NCI-H526 treated with DMSO at 0.1 percent for 48 hours (cell line): Measurements from ENCODE around the gene NKX1-1.

Experiments used
- DNase-seq: peaks from one replicate; lab custom pipeline; 2025; lab: John Stamatoyannopoulos, UW

Gene NKX1-1

GRCh38 chr4:1385373-1386340, 20.6 kb downstream of the NKX1-1 start:
- DNase-seq, result no peak

- no peak for DNase-seq
Observed at GRCh38 chr4:1384675-1385372, 21.4 kb downstream of the NKX1-1 start.

GRCh38 chr4:1383728-1384591, 22.3 kb downstream of the NKX1-1 start:
- DNase-seq, result no peak

GRCh38 chr4:1382776-1383727, 23.2 kb downstream of the NKX1-1 start:
- no peak for DNase-seq

DNA sequence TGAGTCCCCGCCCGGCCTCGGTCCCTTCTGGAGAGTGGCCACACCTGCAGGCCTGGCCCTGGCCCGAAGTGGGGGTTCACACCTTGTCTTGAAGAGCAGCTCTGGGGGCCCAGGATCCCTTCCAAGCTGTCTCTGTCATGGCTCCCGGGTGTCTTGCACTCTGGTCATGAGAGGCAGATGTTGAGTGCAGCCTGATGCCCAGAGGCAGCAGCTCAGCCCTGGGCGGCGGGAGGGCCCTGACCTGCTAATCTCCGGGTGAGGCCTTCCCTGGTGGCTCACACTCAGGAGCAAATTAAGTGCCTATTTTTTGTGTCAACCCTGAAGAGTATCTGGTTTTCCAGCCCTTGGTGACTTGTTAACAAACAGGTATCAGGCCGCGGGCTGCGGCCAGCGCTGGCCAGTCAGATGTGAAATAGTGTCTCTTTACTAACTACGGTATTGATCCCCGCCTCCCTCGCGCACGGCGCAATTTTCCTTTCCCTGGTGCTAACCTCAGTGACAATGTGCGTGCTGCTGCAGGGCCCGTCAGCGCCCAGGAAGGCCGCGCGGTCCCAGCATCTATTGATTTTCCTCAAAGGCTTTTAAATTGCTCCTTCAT, 24.2 kb downstream of the NKX1-1 start:
- DNase-seq, result no peak

- no peak for DNase-seq
Observed at GRCh38 chr4:1381181-1381621, 25.0 kb downstream of the NKX1-1 start.

DNA sequence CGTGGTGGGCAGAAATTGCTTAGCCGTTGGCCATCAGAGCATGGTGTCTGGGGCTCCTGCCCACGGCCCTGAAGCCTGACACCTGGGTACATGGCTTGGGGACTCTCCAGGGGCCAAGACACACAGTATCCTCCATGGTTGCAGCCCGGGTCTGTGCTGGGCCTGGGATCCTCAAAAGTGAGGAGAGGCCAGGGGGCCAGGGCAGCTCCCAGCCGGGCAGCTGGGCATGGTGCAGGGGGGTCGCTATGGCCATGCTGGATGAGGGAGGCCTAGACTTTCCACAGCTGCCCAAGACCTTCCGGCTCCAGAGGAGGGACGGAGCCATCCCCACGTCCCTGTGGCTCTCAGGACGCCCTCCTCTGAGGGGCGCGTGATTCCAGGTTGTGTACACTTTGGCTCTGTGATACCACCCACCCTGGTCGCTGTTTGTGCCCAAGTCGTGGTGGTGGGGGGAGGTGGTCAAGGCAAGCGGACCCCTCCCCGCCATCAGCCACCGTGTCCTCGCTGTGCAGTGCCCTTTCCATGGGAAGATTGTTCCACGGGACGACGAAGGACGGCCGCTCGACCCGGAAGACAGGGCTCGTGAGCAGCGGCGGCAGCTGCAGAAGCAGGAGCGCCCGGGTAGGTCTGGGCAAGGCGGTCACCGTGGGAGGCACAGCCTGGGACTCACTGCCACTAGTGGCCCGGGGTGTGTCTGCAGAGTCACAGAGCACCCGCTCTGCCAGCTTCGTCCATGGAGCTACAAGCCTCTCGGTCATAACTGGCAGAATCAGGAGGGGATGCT, 25.7 kb downstream of the NKX1-1 start:
- DNase-seq, result no peak

DNA sequence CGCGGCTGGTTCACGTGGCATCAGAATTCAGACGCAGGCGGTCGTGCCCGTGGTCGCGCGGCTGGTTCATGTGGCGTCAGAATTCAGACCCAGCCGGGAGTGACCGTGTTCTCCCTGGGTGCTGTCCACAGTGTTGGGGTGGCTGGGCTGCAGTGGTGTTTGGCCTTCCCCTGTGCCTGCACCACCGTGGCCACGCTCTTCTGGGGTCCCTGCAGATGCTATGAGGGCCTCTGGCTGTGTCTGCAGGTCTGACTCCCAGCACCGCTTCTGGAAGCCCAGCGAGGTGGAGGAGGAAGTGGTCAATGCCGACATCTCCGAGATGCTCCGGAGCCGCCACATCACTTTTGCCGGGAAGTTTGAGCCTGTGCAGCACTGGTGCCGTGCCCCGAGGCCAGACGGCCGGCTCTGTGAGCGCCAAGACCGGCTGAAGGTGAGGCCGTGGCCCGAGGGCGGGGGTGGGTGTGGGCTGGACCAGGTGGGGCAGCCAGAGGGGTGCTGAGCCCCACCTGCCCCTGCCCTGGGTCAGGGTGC, 26.4 kb downstream of the NKX1-1 start:
- DNase-seq, result no peak

GRCh38 chr4:1379351-1379781, 26.9 kb downstream of the NKX1-1 start:
- DNase-seq, result no peak

DNA sequence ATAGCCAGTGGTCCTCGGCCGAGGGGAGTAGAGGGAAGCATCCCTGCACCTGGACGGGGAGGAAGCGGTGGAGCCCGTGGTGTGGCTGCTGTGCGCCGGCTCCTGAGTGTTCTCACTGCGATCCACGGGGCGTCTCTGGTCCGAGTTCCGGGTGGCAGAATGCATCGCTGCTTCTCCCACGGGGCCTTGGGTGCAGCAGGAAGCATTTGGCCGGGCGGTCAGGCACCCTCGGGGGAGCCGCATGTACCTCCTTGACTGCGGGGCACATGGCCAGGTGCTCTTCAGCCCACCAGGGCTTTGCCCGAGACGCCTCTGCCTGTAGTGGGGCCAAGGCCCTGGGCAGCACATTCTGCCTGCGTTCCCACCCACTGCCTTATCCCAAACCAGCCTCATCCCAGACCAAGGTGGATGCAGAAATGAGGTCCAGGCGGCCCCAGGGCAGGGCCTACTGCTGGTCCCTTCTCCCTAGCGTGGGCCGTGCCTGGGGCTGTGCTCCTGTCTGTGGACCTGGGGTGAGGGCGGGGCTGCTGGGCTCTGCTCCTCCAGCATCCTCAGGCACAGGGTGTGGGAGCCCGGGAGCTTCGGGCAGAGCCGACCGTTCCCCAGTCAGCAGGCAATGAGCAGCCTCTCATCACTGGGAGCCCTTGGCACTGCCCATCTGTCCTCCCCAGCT, 27.5 kb downstream of the NKX1-1 start:
- DNase-seq, result no peak

- no peak for DNase-seq
Observed at GRCh38 chr4:1377606-1378261, 28.5 kb downstream of the NKX1-1 start.

DNA sequence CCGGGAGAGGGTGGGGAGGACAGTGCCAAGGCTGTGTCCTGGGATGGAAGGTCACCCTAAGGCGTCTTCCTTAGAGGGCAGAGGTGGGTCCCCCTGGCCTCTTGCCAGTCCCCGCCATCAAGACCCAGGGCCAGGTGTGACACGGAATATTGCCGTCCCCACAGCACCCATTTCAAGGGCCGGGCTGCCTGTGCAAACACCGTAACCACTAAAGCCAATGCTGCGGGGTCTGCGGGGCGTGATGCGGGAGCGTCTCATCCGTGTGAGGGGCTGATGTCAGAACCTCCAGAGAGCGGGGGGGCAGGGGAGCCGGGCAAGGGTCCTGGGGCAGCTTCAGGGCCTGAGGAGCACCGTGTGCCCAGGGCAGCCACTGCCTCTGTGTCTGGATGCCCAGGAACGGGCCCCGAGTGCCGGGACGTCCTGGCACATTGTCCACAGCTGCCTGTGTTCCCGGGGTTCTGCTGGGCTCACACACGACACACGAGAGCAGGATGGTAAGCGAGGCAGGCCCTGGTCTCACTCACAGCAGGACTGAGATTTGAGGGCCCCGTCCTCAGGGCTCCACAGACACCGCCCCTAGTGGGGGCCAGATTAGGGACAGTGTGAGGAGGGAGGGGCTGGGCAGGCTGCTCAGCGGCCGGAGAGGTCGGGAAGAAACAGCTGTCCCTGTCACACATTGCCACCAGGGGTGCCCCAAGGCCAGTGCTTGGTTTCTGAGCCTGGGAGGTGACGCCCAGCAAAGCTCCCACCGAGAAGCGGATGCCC, 29.2 kb downstream of the NKX1-1 start:
- DNase-seq, result no peak

GRCh38 chr4:1376391-1376840, 29.8 kb downstream of the NKX1-1 start:
- no peak for DNase-seq

DNA sequence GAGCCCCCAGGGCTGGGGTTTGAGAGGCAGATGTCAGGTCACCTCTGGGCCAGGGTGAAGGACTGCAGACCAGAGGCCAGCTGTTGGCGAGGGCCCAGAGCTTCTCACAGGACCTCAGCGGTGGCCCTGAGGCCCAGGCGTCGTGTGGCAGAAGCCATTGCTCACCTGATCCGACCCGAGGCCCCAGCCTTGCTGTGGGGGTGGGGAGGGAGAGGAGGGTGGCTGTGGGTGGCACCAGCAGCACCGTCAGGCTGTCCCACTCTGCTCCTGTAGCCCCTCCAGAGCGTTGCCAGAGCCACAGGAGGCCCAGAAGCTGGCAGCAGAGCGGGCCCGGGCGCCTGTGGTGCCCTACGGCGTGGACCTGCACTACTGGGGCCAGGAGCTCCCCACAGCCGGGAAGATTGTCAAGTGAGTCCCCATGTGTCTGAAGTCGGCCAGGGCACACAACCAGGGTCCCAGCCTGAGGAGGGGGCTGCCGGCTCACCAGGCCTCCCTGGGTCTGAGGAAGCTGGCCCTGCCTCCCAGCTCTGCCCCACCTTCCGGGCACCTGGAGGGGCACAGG, 30.4 kb downstream of the NKX1-1 start:
- no peak for DNase-seq

DNA sequence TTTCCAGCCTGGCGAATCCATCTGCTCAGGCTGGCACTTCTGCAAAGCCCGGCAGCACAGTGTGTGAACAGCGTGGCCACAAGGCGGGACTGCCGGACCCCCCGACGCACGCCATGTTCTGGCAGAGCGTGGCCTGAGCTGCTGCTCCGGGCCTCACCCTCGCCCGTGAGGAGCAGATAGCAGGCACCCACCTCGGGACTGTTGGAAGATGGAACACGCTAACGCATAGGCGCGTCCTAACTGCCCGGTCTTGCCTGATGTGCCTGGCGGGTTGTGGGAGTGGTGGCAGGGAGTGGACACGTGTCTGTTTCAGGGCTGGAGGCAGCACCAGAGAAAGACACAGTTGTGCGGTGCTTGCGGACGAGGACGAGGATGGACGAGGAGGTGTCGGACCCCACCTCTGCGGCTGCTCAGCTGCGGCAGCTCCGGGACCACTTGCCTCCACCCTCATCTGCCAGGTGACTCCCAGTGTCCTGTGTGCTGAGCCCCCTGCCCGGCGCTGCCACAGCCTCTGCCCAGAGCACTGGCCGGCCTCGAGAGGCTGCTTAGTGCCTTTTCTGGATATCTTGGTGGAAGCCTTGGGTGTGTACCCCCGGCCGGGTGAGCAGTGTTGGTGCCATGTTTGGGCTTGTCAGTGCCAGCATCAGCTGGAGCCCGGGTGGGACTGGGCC, 31.1 kb downstream of the NKX1-1 start:
- DNase-seq, result no peak

GRCh38 chr4:1374706-1375045, 31.6 kb downstream of the NKX1-1 start:
- DNase-seq, result no peak
